Brain microvascular endothelial cell (primary cell): ENCODE measurements around the gene MATN1.

Source experiments
- DNase-seq: peaks from one replicate; pipeline ENCODE4 v3.0.0-alpha.2; 2020
- H3K27ac ChIP-seq: fragments of 250-450 bp; sonication (Bioruptor Pico); 2 replicates; pipeline ENCODE4 v1.5.1; 2020; ENCODE audit warnings: mild to moderate bottlenecking, moderate library complexity
- H3K27me3 ChIP-seq: fragments of 250-450 bp; sonication (Bioruptor Pico); replicated peaks from 2 replicates; pipeline ENCODE4 v1.5.1; 2020; ENCODE audit warnings: mild to moderate bottlenecking
- H3K36me3 ChIP-seq: fragments of 250-450 bp; sonication (Bioruptor Pico); replicated peaks from 2 replicates; pipeline ENCODE4 v1.5.1; 2020; ENCODE audit warnings: mild to moderate bottlenecking
- H3K4me3 ChIP-seq: 2 replicates; pipeline ENCODE4 v1.5.1; 2011; ENCODE audit warnings: low read depth, mild to moderate bottlenecking, control low read depth, low read length, moderate library complexity
- CTCF ChIP-seq: IDR thresholded peaks from 2 replicates; pipeline ENCODE4 v1.5.1; 2011; ENCODE audit warnings: low read depth, mild to moderate bottlenecking, moderate library complexity, low read length, control low read depth, inconsistent platforms; ENCODE audit errors: missing control alignments
- in situ Hi-C: cut with HindIII; loops from 2 replicates; pipeline ENCODE4 v1.10.0; 2017; ENCODE audit warnings: low sequenced_read_pairs, low pct_ligation_motif_present

Gene MATN1

GRCh38 chr1:30762152-30762929, 39.0 kb upstream of the MATN1 start:
- TF ChIP-seq CTCF = no peak
- no peak for DNase-seq

GRCh38 chr1:30761381-30762151, 38.2 kb upstream of the MATN1 start:
- no peaks in the 10 kb centered on the region for H3K27me3 ChIP-seq
- in situ Hi-C loops = no loop called here
- H3K4me3 ChIP-seq = no peak overlapping the region
- H3K36me3 ChIP-seq = no peaks in the 10 kb centered on the region
- no peak for DNase-seq
- no peak for TF ChIP-seq CTCF
- no peak overlapping the region for H3K27ac ChIP-seq

More at GRCh38 chr1:30762152-30762929, 39.0 kb upstream of the MATN1 start:
- Histone ChIP-seq H3K27ac (no peak overlapping the region), H3K4me3 (no peak overlapping the region), H3K36me3 (no peaks in the 10 kb centered on the region), H3K27me3 (no peaks in the 10 kb centered on the region)
- in situ Hi-C loops = no loop called here

GRCh38 chr1:30760596-30761324, 37.4 kb upstream of the MATN1 start:
- no peak overlapping the region for H3K4me3 ChIP-seq
- H3K27ac ChIP-seq = no peak overlapping the region
- no peaks in the 10 kb centered on the region for H3K27me3 ChIP-seq
- no peaks in the 10 kb centered on the region for H3K36me3 ChIP-seq
- peak; percentile 13 for TF ChIP-seq CTCF
- in situ Hi-C loops = no loop called here
- DNase-seq = no peak

GRCh38 chr1:30759718-30760281, 36.4 kb upstream of the MATN1 start:
- Histone ChIP-seq H3K27me3 (no peaks in the 10 kb centered on the region), H3K36me3 (no peaks in the 10 kb centered on the region), H3K27ac (no peak overlapping the region), H3K4me3 (no peak overlapping the region)
- in situ Hi-C loops = no loop called here
- no peak for DNase-seq
- no peak for TF ChIP-seq CTCF

GRCh38 chr1:30758785-30759380, 35.5 kb upstream of the MATN1 start:
- Histone ChIP-seq H3K36me3 (no peaks in the 10 kb centered on the region), H3K27me3 (peaks cover 1% of the 10 kb centered on the region), H3K27ac (no peak overlapping the region), H3K4me3 (no peak overlapping the region)
- TF ChIP-seq CTCF = no peak
- in situ Hi-C loops = no loop called here
- no peak for DNase-seq
